Suprapubic skin (tissue), 4 donors: ENCODE results near the gene SPC24. TPM values are rescaled to one million over a fixed set of nuclear protein-coding genes. Genes with fewer than 3 reads are reported as not detected.

Experiments used
- DNase-seq, 2 donors: peaks; one replicate each; pipeline ENCODE4 v3.0.0-alpha.2; 2019; ENCODE audit warnings: low spot score in 2 of 2
- H3K27ac ChIP-seq: fragments of 200-600 bp; sonication (generic); one replicate; pipeline ENCODE4 v1.5.1; 2019
- H3K27me3 ChIP-seq: fragments of 200-600 bp; sonication (generic); one replicate; pipeline ENCODE4 v1.5.1; 2019
- H3K36me3 ChIP-seq: fragments of 200-600 bp; sonication (generic); one replicate; pipeline ENCODE4 v1.5.1; 2019
- H3K4me1 ChIP-seq: fragments of 200-600 bp; sonication (generic); one replicate; pipeline ENCODE4 v1.5.1; 2019
- H3K4me3 ChIP-seq: fragments of 200-600 bp; sonication (generic); one replicate; pipeline ENCODE4 v1.5.1; 2019; ENCODE audit warnings: mild to moderate bottlenecking
- H3K9me3 ChIP-seq: fragments of 200-600 bp; sonication (generic); one replicate; pipeline ENCODE4 v1.5.1; 2019
- EP300 ChIP-seq: sonication (generic); formaldehyde crosslinking; IDR thresholded peaks from one replicate; pipeline ENCODE4 v1.6.1; 2017; ENCODE audit warnings: antibody characterized with exemption
- POLR2A ChIP-seq, 2 donors: fragments of 450-650 bp; IDR thresholded peaks; one replicate each; pipeline ENCODE4 v1.6.1; 2017; ENCODE audit warnings: antibody characterized with exemption in 2 of 2, mild to moderate bottlenecking in 2 of 2, moderate library complexity in 2 of 2
- POLR2AphosphoS5 ChIP-seq, 3 donors: sonication (generic); formaldehyde crosslinking; IDR thresholded peaks; one replicate each; pipeline ENCODE4 v1.6.1; 2017; ENCODE audit warnings: antibody characterized with exemption in 3 of 3
- WGBS: methylation state at CpG from one replicate; pipeline ENCODE4 v1.1.5; 2018; 5-methylcytosine and 5-hydroxymethylcytosine counted together
- total RNA-seq, 4 donors: library from RNA; depleted of rRNA; stranded (reverse); fragments of >200 nt; gene quantifications; one replicate each; pipeline ENCODE4 v1.1.0, GENCODE V29; 2016
- TF ChIP-seq, protein P1 (sequence below), 2 donors: fragments of 200-600 bp in 1 of 2; fragments of 450-650 bp in 1 of 2; sonication (generic) in 1 of 2; IDR thresholded peaks; one replicate each; pipeline ENCODE4 v1.5.1; 2016 to 2019; ENCODE audit warnings: antibody characterized with exemption in 2 of 2, mild to moderate bottlenecking in 1 of 2, moderate library complexity in 1 of 2

The SPC24 gene
- total RNA-seq, 4 donors from 2014 or later: 1.8 to 4.0 (median 3.7) TPM

DNA sequence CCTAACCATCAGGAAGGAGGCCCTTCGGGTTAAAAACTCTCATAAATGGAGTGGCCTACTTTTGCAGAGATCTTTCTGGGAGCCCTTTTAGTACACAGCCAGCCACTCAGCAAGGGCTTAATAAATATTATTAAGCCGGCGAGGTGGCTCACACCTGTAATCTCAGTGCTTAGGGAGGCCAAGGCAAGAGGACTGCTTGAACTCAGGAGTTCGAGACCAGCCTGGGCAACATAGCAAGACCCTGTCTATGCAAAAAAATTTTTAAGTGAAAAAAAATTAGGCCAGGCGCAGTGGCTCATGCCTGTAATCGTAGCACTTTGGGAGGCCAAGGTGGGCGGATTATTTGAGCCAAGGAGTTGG, 42.6 kb upstream of the SPC24 start:
- H3K4me1 ChIP-seq: peaks cover 58% of the 10 kb centered on the region
- 68% methylated on average over 7 of the region's 7 CpGs for WGBS
- DNase-seq: no peak

DNA sequence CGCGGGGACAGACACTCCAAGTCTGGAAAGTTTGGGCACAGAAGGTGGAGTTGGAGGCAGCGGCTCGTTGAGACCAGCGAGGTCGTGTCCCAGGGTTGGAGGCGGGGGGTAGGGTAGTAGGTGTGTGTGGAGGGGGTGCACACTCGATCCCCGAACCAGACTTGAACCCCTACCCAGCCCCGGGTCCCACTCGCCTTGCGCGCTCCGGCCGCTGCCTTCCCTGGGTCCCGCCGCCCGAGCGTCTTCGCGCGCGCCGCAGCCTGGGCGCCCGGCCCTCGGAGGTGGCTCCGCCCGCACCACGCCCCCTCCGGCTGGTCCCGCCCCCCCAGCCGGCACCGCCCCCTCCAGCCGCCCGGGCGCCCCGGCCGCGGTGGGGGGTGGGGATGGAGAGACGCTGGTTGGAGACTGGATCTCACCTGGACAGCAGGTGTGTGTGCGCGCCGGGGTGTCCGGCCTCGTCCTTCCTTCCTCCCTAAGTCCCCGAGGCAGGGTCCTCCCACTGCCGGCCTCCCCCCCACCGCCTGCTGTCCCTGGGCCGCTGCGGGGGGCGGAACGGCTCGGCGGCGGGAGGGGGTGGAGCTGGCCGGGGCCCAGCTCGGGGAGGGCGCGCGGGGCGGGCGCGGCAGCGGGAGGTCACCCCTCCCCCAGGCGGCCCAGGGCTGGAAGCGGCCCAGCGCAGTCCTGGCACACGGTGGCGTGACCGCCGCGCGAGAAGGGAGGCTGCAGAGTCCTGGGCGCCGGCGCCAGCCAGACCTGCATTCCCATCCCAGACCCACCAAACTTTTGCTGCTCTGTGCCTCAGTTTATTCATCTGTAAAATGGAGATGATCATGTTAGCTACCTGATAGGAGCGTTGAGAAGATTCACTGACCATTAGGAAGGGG, 42.0 kb upstream of the SPC24 start, which contains the start of gene KANK2:
KANK2 (minus strand) TSS at position 255 of the 884 bp plus-strand sequence. CDS start 3,034 bp downstream, outside the sequence.
- Histone ChIP-seq H3K27me3 (no peaks in the 10 kb centered on the region), H3K4me3 (peak within 1 kb of the TSS; percentile 79), H3K27ac (peak within 1 kb of the TSS; percentile 83), H3K9me3 (no peaks in the 10 kb centered on the region), H3K36me3 (peaks cover 39% of the 10 kb centered on the region), H3K4me1 (peaks cover 60% of the 10 kb centered on the region)
- peak in 1 of 2 donors; percentile 49 for TF ChIP-seq POLR2A (IDR thresholded peaks at IDR 0.05)
- TF ChIP-seq, protein P1, sequence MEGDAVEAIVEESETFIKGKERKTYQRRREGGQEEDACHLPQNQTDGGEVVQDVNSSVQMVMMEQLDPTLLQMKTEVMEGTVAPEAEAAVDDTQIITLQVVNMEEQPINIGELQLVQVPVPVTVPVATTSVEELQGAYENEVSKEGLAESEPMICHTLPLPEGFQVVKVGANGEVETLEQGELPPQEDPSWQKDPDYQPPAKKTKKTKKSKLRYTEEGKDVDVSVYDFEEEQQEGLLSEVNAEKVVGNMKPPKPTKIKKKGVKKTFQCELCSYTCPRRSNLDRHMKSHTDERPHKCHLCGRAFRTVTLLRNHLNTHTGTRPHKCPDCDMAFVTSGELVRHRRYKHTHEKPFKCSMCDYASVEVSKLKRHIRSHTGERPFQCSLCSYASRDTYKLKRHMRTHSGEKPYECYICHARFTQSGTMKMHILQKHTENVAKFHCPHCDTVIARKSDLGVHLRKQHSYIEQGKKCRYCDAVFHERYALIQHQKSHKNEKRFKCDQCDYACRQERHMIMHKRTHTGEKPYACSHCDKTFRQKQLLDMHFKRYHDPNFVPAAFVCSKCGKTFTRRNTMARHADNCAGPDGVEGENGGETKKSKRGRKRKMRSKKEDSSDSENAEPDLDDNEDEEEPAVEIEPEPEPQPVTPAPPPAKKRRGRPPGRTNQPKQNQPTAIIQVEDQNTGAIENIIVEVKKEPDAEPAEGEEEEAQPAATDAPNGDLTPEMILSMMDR (IDR thresholded peaks at IDR 0.05): no peak
- TF ChIP-seq EP300: no peak
- TF ChIP-seq POLR2AphosphoS5 (IDR thresholded peaks at IDR 0.05): no peak
- peak; percentile 84 to 85 for DNase-seq
- WGBS: 3% methylated on average over 10 of the region's 78 CpGs

More for the DNA sequence above, 42.6 kb upstream of the SPC24 start:
- Histone ChIP-seq H3K36me3 (peaks cover 33% of the 10 kb centered on the region), H3K4me3 (peak overlapping the region; percentile 79), H3K9me3 (no peaks in the 10 kb centered on the region), H3K27me3 (no peaks in the 10 kb centered on the region), H3K27ac (peak overlapping the region; percentile 83)
- TF ChIP-seq POLR2AphosphoS5 (IDR thresholded peaks at IDR 0.05) (no peak), EP300 (no peak), POLR2A (IDR thresholded peaks at IDR 0.05) (no peak)
- TF ChIP-seq, protein P1 (IDR thresholded peaks at IDR 0.05): no peak

DNA sequence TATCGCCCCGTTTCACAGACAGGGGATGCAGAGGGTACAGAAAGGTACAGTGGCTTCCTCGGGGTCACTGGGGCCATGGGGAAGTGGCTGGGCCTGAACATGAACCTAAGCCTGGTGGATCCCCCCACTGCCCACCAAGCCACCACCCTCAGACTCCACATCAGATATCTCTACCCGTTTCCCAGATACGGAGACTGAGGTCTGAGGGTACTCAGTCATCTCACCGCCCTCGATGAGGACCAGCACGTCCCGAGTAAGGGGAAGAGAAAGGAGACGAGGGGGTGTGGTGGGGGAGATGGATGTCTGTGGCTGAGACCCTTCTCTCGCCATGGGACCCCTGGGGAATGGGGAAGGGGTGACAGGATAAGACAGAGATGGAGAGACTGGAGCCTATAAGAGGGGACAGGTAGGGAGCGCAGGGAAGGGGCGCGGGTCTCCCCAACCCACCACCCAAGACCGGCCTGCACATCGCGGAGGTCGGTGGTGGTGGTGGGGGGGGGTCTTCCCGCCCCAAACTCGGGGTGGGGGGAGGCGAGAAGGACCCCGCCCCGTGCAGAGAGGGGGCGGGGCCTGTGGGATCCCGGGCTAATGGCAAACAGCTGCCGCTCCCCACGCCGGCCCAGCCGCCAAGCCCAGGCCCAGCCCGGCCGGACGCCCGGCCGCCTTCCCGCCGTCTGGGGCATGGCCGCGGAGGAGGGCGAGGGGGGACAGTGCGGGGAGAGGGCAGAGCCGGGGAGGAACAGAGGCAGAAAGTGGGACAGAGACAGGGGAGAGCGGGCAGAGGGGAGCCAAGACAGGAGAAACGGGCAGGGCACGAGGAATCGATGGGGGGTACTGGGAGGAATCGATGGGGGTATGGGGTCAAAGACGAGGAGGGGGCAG, 41.1 kb upstream of the SPC24 start:
- WGBS: 25% methylated on average over 26 of the region's 47 CpGs
- Histone ChIP-seq H3K4me1 (peaks cover 61% of the 10 kb centered on the region), H3K27ac (peak overlapping the region; percentile 83), H3K4me3 (peak overlapping the region; percentile 79), H3K9me3 (no peaks in the 10 kb centered on the region), H3K27me3 (no peaks in the 10 kb centered on the region), H3K36me3 (peaks cover 33% of the 10 kb centered on the region)
- DNase-seq: no peak
- TF ChIP-seq POLR2A (IDR thresholded peaks at IDR 0.05) (no peak), POLR2AphosphoS5 (IDR thresholded peaks at IDR 0.05) (peak in 1 of 3 donors; percentile 8)

DNA sequence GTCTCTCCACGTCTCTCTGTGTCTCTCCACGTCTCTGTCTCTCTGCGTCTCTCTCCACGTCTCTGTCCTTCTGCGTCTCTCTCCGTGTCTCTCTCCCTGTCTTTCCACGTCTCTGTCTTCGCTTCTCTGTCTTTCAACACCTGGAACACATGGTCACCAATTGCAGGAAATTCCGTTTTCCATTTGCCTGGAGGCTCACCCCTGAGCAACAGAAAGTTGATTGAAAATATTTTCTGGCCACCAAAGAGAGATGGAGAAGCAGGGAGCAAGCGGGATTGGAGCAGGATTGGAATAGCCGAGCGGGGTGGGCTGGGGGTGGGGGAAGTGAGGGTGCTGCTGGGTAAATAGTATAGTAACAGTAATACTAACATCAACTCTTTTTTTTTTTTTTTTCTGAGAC, 40.1 kb upstream of the SPC24 start:
- Histone ChIP-seq H3K27ac (peak overlapping the region; percentile 45), H3K9me3 (no peaks in the 10 kb centered on the region), H3K4me3 (peak overlapping the region; percentile 79), H3K36me3 (peaks cover 24% of the 10 kb centered on the region), H3K27me3 (no peaks in the 10 kb centered on the region), H3K4me1 (peaks cover 66% of the 10 kb centered on the region)
- no peak for DNase-seq
- WGBS: 68% methylated on average over 12 of the region's 12 CpGs
- TF ChIP-seq, protein P1 (IDR thresholded peaks at IDR 0.05): no peak
- TF ChIP-seq EP300 (no peak), POLR2A (IDR thresholded peaks at IDR 0.05) (no peak), POLR2AphosphoS5 (IDR thresholded peaks at IDR 0.05) (no peak)

DNA sequence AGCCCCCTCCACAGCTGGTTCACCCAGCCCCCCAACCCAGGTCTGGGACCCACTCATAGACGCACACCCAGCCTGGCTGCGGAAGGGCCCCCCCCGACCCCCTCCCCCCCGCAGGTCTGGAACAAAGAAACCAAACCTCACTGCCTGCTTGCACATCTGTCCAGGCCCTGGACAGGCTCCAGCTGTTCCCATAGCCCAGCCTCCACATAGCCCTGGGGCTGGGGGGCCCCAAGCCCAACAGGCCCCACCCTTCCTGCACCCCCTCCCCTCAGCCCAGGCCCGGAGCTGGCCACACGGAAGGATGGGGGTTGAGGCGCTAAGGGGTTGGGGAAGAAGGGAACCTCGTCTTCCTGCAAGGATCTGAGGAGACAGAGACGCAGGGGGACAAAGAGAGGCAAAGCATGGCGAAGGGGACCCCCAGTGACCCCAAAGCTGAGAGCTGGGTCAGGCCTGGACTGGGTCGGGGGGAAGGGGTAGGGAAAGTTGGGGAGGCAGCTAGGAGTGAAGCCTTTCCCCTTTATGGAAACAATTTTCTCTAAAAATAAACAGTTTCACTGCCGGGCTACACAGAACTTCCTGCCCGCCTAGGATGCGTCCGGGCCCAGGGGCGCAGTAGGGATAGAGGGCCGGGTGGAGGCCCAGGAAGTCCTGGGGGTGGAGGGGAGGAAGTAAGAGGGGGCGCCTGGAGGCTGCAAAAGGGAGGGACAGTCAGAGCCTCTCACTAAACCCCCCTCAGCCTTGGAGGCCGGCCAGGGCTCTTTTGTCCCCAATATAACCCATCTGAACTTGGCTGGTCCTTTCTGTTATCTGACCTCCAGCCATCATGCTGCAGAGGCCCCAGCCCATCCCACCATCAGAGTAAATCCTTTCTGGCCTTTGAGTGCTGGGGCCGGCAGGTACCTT, 39.3 kb upstream of the SPC24 start:
- Histone ChIP-seq H3K36me3 (peaks cover 17% of the 10 kb centered on the region), H3K27ac (peak overlapping the region; percentile 45), H3K4me1 (peaks cover 74% of the 10 kb centered on the region), H3K27me3 (no peaks in the 10 kb centered on the region), H3K4me3 (peak overlapping the region; percentile 79), H3K9me3 (no peaks in the 10 kb centered on the region)
- no peak for DNase-seq
- TF ChIP-seq, protein P1 (IDR thresholded peaks at IDR 0.05): no peak
- TF ChIP-seq POLR2AphosphoS5 (IDR thresholded peaks at IDR 0.05) (no peak), POLR2A (IDR thresholded peaks at IDR 0.05) (no peak), EP300 (no peak)
- WGBS: 44% methylated on average over 17 of the region's 20 CpGs
